Embryonic facial prominence (tissue), 1 donor: Measurements from ENCODE around the gene CAPZA1.
A peak's percentile ranks its signal among the peaks of the same experiment; 100 is the strongest.
"Not testable (repeated sequence)": the region's sequence is repeated elsewhere in the genome, so short reads cannot be mapped to it uniquely, and the experiment has no call there.

ENCODE experiments used
- DNase-seq: peaks from one replicate; pipeline ENCODE4 v3.0.0-alpha.2; 2016; ENCODE audit errors: extremely low spot score

The CAPZA1 gene

DNA sequence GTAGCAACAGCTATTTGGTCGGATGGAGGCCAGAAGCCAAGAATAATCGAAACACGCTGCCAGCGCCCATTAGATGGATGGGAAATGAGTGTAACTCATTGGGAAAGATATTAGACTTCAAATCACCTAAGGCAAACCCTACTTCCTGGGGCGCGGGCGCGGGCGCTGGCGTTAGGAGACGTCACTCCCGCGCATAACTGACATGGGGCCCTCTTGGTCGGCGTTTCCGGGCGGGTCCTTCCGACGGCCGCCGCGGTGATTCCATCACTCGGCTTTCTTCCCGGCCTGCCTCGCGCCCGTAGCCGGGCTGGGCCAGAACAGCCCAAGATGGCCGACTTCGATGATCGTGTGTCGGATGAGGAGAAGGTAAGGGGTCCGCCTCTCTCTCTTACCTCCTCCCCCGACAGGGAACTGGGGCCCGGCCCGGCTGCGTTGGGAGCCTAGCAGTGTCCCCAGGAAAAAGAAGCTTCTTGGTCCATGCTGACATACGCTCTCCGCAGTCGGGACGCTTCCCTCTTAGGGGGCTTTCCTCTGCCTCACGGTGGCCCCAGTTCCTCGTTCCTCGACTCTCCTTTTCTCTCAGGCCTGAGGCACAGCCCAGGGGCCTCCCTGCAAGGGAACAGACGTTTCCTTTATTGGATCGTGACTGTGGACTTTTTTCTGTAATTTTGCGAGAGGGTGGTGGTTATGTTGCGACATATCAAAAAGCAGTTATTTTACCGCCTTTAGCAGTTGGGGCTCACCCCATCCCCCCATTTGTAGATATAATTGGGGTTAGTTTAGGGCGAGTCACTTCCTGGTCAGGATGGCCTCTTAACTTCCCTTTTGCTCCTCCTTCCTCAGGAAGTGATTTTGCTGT is at the start of gene CAPZA1:
CAPZA1 (plus strand) TSS at position 315 of the 859 bp plus-strand sequence; CDS start at position 328, 13 bp downstream.
- peak; percentile 87 for DNase-seq

DNA sequence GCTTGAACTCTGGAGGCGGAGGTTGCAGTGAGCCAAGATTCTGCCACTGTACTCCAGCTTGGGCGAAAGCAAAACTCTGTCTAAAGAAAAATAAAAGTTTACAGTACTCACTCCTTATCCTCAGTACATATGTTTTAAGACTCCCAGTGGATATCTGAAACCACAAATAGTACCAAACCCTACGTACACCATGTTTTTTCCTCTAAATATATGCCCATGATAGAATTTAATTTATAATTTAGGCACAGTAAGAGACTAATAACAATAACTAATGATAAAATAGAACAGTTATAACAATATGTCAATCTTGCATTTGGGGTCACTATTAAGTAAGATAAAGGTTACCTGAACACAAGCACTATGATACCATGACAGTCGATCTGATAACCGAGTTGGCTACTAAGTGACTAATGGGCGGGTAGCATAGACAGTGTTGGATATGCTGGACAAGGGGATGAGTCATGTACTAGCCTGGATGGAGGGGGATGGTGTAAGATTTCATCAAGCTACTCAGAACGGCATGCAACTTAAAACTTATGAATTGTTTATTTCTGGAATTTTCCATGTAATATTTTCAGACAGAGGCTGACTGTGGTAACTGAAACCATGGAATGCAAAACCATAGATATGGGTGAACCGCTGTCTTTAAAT is 44.4 kb upstream of the CAPZA1 start:
- DNase-seq = no peak

DNA sequence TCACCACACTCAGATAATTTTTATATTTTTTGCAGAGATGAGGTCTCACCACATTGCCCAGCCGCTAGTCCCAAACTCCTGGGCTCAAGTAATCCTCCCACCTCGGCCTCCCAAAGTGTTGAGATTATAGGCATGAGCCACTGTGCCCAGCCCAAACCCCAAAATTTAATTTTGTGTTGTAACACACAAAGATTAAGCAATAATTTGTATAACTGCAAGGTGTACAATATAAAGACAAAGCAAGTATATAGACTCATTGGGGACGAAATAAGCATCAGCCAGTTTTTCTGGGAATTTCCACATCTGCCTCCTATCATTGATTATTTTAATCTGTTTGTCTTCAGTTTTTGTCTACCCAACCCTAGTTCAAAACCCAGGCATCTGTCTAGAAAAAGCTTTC is 43.4 kb upstream of the CAPZA1 start:
- DNase-seq = no peak

DNA sequence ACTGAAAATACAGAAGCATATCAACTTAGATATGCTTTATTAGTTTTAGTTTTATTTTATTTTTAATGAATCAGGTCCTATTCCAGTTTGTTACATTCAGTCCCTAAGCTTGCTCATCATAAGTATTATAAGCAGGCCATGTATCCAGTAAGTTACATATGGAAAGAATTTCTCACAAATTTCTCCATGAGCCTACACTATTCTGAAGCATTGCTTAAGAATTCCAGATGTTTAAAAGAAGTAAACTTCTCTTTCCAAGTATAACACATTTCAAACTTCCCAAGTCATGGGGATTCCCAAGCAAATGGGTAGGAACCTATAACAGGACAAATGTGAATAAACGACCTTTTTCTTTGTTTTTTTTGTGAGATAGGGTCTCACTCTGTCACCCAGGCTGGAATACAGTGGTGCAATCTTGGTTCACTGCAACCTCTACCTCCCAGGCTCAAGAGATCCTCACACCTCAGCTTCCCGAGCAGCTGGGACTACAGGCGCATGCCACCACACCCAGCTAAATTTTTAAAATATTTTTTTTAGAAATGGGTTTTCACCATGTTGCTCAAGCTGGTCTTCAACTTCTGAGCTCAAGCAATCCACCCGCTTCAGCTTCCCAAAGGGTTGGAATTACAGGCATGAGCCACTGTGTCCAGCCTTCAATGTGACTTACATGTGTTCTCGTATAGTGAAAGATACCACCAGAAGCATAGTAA is 39.7 kb upstream of the CAPZA1 start:
- peak; percentile 28 for DNase-seq

DNA sequence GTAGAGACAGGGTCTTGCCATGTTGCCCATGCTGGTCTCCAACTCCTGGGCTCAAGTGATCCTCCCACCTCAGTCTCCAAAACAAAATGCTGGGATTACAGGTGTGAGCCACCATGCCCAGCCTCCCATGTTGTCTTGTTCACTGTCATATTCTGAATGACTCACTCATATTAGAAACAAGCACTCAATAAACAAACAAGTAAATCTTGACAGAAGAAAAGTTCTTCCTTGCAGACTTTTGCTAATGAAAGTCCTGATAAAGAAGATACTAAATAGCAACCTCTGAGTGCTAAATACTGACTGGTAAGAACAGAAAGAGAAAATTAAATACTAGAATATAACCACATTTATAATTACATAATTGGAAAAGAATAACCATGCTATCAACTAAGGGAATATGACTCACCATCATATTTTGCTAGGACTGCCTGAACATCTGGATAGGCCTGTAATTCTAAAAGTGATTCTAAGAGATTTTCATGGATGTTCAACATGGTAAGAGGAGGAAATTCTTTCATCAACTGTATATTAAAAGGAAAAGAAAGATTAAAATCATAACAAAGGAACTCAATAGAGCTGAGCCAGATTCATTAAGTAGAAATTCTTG is 37.9 kb upstream of the CAPZA1 start:
- no peak for DNase-seq

DNA sequence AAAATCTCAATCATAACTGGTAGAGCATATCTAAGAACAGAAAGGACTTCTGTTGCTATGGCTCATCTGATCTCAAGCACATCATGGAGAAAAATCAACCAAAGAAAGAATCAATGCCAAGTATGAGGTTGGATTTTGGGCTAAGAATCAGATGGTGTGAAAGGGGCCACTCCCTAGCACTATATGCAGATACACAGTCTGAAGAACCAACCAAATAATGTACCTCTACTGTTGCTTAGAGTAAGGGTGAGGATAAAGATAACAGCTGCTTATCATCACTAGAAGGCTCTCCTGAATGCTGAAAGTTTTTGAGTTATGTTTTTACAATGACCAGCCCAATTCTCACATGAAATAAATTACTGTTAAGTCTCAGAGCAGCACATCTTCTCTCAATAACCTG is 36.3 kb upstream of the CAPZA1 start:
- DNase-seq = no peak

DNA sequence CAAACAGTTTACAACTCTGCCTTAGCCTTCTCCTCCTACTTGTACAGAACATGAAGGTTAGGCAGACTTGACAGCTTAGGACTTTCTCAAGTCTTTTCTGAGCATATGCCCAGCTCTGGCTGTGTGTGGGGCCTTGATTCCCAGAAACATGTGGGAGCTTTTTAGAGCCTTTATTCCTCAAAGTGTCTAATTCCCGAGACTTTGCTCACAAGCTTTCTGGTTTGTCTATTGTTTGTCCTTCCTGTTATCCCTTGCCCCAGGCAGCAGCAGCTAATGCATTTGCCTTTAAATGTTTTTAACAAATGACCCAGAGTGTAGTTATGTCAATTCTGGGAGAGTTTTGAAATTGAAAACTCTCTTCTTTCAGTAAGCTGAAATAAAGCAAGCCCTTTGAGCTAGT is 29.9 kb upstream of the CAPZA1 start:
- no peak for DNase-seq

DNA sequence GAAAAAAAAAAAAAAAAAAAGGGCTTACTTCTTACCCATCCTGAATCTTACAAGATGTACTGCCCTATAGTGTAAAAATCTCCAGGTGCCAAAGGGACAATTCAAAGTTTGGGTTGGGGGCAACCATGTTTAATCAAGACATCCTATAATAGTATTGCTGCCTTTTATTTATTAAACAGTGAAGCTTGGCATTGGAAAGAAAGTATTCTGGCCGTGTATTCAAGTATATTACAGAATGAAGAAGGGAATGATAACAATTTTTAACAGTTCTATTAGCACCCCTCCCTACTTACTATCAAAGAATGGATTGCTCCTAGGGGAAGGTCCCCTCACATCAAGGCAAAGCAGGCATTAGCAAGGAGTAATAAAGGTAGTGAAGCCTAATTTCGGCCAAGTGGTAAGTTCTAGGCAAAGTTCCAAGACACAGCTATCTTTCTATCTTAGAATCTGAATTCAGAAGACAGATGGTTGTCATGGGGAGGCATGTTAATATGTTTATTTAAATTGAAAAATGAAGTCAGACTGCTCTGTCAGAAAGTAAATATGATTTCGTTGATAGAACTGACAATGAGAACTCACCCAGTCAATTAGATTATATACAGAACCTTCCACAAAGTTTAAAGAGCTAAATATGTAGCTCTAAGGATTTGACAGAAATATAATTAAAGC is 25.3 kb upstream of the CAPZA1 start:
- DNase-seq = no peak

DNA sequence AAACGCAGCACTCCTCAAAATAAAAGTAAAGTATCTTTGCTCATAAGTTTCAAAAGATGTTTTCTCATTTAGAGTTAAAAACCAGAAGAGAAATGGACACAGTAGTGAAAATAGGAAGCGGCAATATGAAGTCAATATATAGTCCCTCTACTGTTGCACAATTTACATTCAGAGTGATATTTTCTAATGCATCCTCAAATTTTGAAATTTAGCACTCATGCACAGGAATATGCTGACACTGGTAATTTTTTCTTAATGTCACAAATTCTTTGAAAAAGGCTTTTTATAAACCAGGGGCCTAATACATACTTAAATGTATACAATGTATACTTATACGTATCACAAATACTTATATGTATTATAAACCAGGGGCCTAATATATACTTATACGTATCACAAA is 20.2 kb upstream of the CAPZA1 start:
- DNase-seq = no peak

DNA sequence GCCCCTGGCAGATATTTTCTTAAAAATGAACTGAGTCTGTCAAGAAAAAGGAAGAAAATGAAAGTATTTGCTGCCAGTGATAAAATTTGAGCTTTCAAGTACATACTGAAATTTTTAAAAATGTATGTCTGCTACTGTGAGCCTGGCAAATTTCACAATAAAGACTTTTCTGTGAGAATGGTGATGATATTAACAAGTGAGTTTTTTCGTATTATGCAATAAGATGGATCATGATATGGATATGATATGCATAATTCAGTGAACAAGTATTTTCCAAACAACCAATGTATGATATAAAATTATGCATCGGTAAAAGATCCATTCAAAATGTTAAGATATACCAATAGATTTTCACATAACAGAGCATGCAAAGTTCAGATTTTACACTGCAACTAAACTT is 16.6 kb upstream of the CAPZA1 start:
- no peak for DNase-seq

DNA sequence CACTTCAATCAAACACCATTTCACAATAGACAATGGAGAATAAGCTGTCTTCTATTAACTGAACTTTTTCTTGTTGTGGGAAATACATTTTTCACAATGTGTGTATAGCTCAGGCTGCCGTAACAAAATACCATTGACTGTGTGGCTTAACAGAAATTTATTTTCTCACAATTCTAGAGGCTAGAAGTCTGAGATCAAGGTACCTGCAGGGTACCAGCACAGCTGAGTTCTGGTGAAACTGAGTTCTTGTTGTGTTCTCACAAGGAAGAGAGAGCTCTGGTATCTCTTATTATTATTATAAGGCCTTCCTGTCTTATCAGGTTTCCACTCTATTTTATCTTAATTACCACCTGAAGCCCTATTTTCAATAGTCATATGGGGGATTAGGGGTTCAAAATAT is 16.1 kb upstream of the CAPZA1 start:
- no peak for DNase-seq

DNA sequence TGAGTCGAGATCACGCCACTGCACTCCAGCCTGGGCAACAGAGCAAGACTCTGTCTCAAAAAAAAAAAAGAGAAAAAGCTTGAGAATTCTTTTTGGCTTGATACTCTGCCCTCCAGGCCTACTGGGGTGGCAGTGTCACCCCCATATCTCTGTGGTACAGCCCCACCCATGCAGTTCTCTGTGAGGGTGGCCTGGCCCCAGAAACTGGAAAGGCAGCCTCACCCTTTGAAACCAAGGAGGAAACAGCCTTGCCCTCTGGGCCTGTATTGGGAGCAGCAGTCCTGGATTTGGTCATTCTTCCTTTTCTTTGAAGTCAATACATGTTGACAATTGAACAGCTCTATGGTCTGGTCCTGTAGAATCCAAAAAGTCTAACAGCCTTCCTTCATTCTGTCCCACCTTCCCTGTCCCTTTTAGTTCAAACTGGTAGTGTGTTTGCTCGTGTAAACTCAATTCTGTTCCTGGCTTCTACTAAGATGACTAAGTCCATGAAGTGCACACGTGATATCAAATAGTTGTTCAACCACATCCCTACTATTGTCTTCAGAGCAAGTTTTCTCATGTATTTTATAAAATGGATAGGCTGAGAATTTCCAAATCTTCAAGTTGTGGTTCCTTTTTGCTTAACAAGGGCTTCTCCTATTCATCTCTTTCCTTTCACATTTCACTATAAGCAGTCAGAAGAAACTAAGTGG is 13.9 kb upstream of the CAPZA1 start:
- DNase-seq = no peak

DNA sequence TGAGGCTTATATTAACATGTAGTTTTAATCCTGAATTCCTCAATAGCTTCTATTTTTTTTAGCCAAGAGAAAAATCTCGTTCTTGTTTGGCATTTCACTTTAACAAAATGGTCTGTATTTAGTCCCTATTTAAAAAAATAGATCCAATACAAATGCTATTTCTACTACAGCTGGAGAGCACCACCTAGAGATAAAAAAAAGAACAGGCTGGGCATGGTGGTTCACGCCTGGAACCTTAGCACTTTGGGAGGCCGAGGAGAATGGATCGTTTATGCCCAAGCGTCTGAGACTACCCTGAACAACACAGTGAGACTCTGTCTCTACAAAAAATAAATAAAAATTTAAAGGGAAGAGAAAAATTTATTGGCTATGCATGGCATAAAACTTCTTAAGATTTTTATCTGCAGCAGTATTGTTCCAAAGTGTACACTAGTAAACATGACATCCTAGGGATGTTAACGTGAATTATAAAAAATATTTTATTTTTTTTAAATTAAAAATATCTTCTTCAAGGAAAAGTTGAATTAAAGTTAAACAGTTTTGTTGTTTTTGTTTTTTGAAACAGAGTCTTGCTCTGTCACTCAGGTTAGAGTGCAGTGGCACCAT is 5.1 kb upstream of the CAPZA1 start:
- DNase-seq = no peak

DNA sequence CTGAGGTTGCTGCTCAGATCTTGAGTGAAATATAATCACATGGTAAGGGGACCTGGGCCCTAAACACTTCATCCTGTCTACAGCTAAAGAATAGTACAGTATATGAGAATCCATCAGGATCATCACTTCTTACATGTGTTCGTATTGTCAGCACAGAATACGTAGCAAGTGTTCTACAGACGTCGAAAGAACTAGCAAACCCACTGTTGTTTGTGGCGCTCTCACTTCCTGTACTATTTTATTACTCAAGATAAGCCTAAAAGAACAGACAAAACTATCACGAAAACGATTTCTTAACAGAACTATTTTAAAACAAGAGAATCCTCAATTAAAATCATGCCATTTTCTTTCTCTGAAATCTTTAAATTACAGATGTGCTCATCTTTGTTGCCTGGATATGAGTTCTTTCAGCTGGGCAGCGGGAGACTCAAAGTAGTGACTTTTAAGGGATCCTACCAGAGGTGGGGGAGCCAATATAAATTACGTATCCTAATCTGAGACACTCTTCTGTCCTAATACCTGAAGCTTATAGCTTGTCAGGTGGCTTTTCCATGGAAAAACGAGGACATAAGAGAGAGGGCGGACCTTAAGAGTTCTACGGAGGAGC is 1.4 kb upstream of the CAPZA1 start:
- DNase-seq = no peak

DNA sequence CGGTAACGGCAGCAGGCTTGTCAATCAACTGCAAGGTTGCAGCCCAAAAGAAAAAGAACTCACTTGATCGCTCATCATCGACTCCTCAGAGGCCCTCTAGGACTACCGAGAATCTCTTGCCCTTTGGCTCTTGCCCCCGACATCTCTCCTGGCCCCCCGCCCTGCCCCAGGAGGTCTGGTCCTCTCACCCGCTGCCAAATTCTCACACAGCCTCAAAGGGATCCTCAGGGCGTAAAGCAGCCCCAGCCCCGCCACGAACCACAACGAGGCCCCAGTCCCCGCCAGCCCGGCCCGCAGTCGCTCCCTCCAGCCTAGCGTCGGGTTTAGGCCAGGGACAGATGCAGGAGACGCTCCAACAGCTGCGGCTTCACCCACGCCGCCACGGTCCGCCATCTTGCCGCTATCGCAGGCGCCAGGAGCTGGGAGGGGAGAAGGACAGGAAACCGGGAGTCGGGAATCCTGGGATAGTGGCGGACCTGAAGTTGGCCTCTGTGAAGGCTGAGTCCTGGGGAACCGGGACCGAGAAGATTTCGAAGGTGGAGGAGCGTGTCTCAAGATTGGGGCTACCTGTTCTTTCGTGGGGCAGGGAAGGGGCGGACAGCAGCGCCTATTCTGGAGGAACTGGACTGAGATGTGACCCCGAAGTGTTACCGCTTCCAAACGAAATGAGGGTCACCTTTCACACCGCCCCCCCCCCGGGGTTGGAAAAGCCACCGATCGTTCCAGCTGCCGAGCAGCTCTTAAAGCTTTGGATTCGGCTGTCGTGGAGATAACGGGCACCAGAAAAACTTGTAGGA is 713 bp upstream of the CAPZA1 start, which contains the start of gene ST7L:
ST7L (minus strand) TSS at position 421 of the 797 bp plus-strand sequence; CDS start at position 393, 28 bp downstream.
- DNase-seq = peak; percentile 64

DNA sequence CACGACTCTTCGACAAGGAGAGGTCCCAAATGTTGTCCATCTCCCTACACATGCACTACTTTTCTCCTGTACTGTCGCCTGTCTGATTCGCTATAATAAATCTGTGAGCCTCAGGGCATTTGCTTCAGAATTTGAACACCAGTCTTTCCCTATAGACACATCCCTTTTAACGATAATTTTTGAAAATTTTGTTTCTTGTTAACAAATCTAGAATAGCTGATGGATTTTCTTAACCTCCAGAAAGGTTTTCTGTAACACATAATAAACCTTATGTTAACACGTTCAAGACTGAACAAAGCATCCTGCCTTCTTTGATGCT is 704 bp downstream of the CAPZA1 start:
- no peak for DNase-seq

DNA sequence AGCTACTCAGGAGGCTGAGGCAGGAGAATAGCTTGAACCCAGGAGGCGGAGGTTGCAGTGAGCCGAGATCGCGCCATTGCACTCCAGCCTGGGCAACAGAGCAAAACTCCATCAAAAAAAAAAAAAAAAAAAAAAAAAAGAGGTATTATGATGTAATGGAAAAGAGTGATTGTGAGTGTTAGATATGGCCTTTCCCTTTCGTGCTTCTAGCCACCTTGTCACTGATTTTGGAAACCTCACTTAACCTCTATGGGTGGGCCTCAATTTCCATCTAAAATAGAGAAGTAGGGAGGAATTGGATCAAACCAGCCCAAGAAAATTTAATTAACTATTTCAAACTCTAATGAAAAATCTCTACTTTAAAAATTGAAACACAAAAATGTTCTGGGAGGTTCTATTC is 4.9 kb downstream of the CAPZA1 start:
- not testable (repeated sequence) for DNase-seq

DNA sequence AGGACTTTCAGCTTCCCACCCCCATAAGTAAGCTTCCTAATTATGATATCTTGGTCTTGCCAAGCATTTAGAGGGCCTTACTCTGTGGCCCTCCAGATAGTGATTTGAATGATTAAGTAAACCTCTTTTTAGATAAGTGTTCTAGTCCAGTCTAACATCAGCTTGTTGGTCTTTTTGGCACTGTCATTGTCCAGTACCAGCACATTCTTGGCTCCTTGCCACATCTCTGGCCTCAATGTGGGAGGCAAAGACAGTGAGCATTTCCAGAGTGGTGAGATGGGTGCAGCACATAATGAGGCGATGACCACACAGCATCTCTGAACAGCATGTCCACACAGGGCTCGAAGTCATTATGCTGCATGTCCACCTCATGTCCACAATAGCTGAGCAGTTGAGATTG is 6.1 kb downstream of the CAPZA1 start:
- DNase-seq = no peak

DNA sequence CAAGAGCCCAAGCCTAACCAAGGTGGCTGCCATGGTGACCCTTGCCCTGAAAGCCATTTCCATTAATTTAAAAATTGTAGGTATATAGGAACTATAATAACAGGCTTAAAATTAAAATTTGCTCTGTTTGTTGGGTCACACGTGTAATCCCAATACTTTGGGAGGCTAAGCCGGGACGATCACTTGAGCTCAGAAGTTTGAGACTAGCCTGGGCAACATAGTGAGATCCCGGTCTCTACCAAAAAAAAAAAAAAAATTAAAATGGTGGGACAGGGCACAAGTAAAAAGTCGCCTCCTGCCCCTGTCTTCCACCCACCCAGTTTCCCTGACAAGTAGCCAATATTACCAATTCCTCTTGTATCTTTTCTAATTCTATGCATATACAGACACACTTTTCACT is 6.6 kb downstream of the CAPZA1 start:
- DNase-seq = no peak
